ENCODE data around the gene NT5C1A. TPM values are rescaled to one million over a fixed set of nuclear protein-coding genes. Genes with fewer than 3 reads are reported as not detected.

NT5C1A gene
- total RNA-seq, 1 experiment from 2014 or later: not detected

DNA sequence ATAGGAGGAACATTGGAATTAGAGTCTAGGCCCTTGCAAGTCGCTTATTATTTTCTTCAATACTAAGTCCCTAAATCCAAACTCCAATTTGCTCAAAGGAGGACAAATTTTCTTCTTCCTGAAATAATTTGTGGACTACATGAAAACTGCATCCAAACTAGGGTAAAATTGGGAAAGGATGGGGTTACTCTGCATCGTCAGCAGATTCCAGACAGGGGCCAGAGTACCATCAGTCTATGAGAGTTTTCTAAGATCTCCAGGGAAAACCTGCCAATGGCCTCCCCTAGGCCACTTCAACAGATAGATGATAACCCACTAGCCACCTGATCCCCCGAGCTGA, 33.0 kb downstream of the NT5C1A start:
- DNase-seq (ENCODE audit: low read depth): no peak

DNA sequence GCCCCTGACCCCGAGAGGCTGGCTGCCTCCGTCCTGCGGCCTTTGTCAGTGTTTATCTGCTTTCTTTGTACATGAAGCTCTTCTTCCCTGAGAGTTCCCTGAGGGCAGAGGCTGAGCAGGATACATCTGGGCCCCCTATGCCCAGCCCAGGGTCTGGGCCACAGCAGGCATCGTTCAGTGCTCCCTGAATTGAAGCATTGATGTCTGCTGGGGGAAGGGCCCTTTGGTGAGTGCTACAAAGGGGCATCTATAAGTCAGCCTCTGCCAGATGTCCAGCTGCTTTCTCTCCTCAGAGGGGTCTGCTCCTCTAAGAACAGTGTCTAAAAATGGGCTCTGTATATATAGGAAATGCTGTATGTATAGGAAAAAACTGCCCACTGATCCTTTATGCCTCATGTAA, 34.5 kb downstream of the NT5C1A start:
- no peak for DNase-seq (ENCODE audit: low read depth)

DNA sequence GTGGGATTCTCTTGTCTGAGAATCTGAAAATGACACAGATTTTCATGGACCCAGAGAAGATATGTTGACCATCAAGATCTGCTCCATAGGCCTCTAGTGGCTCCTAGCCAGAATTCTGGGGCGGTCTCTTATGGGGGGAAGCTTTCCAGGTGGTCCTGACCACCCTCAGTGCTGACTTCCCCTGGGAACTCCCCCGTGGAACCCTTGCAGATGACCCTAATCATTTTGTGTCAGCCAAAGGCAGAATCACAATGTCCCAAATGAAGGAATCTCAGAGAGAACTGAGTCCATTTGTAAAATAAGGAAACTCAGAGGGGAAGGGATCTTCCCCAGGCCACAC, 36.1 kb downstream of the NT5C1A start:
- no peak for DNase-seq (ENCODE audit: low read depth)

DNA sequence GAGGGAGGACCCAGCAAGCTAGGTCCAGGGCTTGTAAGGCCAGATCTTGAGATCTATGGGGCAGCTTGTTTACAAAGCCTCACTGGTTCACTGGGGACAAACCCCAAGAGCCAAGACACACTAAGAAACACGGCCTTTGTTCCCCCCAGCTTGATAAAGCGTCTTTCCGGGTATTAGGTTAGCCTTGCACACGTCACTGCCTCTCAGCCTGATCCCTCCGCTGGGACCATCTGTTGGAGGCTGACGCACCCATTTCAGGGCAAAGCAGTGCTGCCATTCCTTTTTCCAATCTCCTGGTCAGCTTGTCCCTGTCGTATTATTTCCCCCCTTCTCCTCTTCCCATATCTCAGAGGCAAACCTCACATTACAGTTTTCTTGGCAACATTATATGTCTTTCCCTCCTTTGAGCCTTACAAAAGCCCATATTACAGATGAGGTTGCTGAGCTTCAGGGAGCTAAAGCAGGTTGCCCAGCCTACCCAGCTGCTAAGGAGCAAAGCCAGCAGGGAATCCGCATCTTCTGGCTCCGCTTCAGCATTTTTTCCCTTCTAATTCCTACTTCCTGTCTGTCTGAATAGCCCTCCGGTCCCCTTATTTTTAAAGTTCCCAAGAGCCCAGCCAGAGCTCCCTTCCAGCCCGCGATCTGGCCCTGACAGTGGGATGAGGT, 36.6 kb downstream of the NT5C1A start:
- no peak for DNase-seq (ENCODE audit: low read depth)

DNA sequence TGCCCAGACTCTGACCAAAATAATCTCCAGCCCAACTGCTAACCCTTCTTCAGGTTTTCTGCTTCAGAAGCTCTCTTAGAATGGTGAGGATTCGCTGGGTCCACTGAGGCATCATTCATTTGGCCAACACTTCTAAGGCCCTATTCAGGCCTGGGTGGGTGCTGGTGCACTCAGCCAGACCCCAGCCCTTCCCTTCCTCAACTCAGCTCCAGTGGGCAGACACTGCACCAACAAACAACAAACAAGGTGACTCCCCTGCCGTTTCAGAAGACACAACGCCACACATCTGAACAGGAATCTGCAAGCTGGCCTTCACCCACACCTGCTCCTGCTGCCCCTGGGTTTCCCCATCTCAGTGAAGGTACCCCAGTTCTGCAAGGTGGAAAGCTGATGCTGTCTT, 38.5 kb downstream of the NT5C1A start:
- DNase-seq (ENCODE audit: low read depth): no peak

DNA sequence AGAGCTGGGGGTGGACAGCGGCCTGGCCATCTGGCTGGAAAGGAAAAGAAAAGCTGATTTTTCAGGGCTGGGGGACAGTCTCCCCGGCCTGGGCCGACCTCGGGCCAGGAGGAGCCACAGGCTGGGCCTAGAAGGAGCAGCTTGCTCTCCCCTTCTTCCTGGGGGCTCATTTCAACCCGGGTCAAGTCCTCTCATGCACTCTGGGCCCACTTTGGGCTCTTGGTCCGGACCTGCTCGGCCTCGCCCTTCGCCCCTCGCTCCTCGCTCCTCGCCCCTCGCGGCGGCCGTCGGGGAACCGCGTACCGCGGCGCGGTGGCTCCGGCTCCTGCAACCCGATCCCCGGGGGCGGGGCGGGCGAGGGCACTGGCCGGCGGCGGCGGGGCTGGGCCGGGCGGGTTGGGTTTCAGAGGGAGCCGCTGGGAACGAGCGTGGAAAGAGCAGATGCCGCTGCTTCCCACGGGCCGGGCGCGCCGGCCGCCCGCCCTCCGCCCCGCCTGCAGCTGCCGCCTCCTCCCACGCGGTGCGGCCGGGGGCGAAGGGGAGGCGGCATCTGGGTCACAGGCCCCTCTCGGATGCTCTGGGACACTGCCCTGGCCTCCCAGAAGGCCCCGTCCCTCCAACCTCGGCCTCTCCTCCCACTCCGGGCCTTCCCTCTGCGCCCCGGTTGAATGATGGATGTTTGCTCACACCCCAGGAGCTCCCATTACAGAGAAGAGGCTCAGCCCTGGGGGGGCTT, 39.1 kb downstream of the NT5C1A start:
- DNase-seq (ENCODE audit: low read depth): peak; percentile 62

DNA sequence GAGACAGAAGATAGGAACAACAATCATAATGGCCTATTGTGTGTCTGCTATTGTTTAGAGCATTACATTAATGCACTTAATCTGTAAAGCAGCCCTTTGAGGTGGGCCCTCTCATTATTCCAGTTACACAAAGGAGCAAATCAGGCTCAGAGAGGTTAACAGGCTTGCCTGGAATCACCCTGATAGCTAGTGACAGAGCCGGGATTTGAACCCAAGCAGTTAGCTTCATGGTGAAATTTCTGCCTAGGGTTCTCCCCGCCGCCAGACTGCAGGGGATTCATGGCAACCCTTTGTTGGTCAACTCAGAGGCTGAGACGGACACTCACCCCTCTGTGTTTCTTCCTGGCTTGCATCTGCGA, 39.6 kb downstream of the NT5C1A start:
- no peak for DNase-seq (ENCODE audit: low read depth)

DNA sequence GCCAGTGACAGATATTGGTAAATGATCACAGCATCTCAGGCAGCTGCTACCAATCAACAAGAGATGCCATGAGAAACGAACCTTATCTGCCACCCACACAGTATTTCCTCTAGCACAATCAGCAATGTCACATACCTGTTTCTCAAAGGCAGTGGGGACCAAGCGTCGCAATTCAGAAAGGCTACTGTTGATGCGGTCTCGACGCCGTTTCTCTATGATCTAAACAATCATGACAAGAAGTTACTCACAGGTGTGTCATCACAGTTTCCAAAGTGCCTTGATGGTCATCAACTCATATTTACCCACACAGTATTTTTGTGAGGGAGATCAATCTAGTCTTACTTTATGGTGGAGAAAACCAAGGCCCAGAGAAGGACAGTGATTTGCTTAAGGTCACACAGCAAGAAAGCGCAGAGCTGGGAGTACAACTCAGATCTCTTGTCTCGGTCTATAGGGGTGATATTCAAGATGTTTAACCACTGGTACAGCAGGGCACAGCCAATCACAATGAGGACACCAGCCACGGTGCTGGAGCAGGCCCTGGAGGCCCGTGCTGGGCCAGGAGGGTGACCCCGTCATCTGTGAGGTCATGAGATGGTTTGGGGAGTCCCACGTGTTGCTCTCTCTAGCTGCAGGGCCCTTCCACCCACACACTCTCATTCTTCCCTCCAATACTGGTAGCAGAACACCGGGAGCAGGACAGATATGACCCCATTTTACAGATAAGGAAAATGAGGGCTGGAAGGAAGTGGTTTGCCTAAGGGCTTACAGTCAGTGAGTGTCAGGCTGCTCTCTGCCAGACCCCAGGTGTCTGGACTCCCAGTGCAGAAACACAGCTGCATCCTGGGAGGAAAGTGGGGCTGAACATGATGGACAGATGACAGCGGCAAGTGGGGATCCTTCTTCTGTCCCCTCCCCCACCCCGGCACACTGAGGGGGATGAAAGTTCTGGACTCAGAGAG, 40.3 kb downstream of the NT5C1A start:
- no peak for DNase-seq (ENCODE audit: low read depth)

DNA sequence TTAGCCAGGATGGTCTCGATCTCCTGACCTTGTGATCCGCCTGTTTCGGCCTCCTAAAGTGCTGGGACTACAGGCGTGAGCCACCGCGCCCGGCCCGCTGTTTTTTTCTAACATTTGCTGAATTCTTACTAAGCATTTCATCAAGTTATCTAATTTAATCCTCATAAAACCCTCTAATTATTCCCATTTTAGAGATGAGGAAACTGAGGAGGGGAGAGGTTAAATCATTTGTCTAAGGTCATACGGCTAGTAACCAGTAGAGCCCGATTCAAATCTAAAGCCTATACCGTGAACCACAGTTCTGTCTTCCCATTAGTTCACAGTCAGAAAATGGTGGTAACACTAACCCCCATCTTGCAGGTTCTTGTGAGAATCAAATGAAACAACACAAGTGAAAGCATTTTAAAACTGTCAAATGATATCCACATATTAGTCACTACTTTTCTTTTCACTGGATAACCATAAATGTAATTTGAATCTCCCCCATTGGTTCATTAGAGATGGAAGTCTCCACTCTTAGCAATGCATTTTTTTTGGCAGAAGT, 43.0 kb downstream of the NT5C1A start:
- no peak for DNase-seq (ENCODE audit: low read depth)

DNA sequence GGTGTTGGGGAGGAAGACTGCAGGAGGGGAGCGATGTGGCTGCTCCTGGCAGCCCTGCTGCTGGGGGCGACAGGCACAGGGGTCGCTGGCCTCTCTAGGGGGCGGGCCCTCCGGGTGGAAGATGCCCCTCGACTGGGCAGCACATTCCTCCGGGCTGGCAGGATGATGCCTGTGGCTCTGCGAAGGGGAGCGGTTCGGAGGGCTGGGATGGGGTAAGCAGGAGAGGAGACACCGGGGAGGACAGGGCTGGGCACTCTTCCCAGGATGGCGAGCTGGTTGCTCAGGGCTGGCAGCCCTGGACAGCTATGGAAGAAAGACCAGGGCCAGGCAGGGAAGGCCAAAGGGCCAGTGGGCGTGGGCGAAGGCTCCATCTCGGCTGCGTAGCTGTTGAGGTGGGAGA, 45.3 kb downstream of the NT5C1A start:
- DNase-seq (ENCODE audit: low read depth): no peak

DNA sequence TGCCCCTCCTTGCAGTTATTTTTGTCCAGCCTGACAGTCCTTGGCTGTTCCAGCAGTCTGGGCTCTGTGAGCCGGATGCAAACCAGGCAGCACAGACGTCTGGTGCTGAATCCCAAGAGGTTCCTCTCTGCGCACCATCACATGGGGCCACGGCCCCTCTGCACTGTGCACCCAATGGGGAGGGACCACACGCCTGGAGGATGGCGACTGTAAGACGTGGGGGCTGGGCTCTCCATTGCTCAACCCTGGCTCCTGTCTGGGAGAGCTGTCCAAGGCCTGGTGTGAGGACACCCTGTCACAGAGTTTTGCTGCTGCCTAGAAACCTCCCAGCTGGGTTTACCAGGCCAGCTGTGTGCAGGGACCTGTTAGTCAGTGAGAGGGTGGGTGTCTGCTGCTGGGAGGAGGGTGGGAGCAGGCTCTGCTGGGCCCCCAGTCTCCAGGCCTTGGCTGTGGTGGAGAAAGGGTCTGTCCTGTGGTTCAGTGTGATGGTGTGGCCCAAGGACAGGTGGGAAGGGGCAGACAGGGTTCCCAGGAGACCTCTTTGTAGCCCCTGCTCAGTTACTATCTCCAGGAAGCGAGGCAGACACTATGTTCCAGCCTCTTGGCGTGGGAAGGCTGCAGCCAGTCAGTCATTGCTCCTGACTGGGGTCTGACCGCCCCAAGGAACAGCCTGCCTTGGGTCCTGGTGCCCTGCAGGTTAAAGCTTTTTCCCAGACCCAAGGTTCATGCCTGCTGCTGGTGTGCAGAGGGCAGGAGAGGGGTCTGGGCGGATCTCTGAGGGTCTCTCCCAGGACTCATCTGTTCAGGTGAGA, 46.2 kb downstream of the NT5C1A start:
- no peak for DNase-seq (ENCODE audit: low read depth)

DNA sequence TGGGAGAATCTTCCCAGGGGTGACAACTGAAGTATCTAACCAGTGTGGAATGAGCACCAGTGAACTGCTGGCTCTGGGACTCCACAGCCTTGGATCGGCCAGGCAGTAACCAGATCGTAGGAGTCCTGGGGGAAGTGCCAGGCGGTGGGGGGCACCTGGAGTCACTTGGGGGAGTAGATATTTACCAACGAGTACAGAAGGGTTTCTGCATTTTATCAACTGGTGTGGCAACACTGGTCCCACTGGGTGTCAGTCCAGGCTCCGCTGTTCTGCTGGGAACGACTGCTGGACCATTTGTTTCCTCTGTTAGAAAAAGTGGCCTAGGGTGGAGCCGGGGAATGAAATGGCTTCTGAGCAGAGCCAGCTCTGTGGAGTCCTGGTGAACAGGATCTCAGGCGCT, 46.9 kb downstream of the NT5C1A start:
- no peak for DNase-seq (ENCODE audit: low read depth)

DNA sequence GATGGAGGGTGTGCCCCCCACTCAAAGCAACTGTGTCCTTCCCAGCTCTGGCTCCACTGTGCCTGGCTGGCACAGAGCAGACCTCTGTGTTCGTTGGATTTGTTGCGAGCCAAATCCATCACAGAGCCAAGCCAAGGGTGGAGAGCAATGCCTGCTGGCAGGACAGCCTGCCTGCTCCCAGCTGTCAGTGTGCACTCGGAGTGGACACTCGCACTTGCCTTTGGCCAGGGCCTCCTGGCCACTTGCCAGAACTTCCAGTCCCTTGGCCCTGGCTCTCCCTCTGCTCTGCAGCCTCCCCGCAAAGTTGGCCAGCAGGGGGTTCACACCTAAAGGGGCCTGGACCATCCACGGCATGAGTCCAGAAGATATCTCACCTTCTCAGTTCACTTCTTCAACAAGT, 48.9 kb downstream of the NT5C1A start:
- DNase-seq (ENCODE audit: low read depth): no peak

DNA sequence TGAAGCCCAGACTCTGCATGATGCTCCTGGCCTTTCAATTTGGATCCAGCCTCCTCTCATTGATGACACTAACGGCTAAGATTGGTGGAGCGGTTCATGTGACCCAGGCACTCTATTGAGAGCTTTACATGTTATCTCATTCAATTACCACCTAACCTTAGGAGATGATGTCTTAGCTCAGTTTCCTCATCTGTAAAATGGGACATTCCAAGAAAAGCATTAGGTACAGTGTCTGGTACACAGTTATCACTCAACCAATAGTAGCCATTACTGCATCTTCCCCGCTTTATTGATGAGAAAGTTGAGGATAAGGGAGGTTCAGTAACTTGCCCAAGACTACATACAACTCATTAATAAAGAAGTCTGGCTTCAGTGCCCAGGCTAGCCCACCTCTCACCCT, 49.5 kb downstream of the NT5C1A start:
- DNase-seq (ENCODE audit: low read depth): no peak

DNA sequence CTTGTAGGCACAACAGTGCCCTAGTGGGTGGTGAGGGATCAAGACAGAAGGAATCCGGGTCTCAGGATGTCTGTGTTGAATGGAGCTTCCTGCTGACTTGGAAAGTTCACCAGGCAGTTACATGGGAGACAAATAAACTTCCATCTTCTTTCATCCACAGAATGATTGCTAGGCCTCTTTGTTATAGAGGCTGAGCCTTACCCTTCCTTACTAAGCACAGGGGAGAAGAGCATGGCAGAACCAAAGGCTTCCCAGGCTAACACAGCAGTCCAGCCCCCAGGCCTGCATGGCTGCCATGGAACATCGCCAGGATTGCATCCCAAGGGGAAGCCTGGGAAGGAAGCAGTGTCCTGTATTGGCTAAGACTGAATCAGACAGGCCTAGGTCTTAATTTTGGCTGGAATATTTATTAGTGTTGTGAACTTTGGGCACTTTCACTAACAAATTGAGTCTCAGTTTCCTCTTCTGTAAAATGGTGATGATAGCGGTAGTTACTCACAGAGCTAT, 51.2 kb downstream of the NT5C1A start:
- no peak for DNase-seq (ENCODE audit: low read depth)

DNA sequence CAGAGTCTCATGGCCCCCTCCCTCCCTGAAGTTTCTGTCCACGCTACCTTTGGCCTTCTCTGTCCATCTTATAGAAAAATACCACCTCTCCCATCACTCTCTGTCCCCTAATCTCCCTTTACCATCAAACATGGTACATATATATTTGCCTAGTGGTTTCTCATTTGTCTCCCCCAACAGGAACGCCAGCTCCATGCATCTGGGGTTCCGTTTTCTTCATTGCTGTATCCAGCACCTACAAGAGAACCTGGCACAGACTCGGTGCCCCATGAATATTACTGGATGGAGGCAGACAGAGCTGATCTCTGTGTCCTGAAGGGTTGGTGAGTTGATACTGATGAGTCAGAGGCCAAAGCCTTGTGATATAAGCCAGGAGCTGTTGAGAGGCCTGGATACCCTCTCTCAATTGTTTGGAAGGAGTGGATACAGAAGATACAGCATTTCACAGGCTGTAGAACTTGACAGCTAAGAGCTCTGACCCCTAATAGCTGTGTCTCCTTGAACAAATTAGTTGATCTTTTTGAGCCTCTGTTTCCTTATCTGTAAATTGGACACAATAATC, 54.3 kb downstream of the NT5C1A start:
- DNase-seq (ENCODE audit: low read depth): no peak

DNA sequence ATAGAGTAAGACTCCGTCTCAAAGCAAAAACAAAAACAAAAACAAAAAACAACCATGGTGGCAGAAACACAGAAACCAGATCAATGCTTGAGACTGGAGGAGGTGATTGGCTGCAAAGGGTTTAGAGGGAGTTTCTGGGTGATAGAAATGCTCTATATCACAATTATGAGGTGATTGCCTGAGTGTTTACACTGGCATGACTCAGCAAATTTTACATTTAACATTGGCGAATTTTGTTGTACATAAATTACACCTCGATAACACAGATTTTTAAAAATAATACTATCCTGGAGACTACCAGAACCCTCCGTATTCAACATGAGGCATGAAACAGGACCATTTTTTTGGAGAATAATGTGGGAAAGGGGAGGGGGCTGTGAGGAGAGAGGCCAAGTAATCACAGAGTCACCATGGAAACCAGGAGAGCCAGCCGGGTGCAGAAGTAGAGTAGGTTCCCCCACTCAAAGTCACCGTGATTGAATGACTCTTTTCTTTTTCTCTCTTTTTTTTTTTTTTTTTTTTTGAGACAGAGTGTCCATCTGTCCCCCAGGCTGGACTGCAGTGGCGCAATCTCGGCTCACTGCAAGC, 56.7 kb downstream of the NT5C1A start:
- DNase-seq (ENCODE audit: low read depth): no peak

DNA sequence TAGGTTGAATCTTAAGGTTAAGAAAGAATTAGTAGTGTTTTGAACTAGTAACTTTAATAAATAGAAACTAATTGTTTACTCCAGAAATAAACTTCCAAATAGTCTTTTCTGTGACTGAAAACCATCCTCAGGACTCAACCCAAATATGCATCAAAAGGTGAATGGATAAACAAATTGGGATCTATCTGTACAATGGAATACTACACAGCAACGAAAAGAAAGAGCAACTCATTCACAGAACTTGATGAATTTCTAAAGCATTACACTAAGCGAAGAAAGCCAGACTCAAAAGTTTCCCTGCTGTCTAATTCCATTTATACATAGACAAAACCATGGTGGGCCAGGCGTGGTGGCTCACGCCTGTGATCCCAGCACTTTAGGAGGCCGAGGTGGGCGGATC, 57.4 kb downstream of the NT5C1A start:
- no peak for DNase-seq (ENCODE audit: low read depth)

DNA sequence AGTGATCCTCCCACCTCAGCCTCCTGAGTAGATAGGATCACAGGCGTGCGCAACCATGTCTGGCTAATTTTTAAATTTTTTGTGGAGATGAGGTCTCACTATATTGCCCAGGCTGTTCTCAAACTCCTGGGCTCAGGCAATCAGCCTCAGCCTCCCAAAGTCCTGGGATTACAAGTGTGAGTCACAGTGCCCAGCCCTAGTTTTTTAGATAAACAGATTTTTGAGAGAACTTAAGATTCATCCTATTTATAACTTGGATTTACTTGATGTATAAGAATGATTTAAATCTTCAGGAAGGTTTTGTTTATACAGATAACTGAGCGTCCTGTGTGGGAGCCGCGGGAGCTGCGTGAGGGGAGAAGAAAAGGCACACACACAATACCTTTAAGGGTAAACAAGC, 58.7 kb downstream of the NT5C1A start:
- DNase-seq (ENCODE audit: low read depth): no peak

DNA sequence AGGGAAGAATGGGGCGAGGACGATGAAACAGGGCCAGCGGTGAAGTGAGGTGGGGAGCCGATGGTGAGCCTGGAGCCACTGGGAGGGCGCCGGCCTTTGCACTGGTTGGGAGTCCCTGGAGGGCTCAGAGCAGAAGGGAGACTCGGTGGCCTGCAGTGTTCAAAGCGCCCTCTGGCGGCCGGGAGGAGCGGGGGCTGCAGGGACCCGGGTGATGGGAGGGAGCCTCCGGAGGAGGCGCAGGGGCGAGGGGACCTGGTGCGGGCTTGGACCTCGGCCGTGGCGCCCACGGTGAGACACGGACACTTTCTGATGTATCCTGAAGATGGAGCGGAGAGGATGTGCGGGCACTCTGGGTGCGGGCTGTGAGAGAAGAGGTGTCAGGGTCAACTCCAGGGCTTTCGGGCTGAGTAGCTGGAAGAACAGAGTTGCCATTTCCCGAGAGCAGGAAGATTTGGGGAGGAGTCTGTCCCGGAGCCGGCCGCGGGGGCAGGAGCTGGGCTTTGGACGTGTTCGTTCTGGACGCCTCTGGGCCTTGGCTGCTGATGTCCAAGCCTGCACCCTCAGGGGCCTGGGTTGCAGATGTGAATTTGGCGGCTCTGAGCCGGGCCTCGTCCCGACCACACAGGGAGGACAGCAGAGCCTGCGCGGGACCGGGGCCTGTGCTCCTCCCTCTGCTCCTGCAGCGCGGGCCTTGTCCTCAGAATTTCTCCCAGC, 62.1 kb downstream of the NT5C1A start:
- DNase-seq (ENCODE audit: low read depth): peak; percentile 34
